ENCODE data around the gene ABCC11. TPM values are rescaled to one million over a fixed set of nuclear protein-coding genes. Genes with fewer than 3 reads are reported as not detected.
A peak's percentile ranks its signal among the peaks of the same experiment; 100 is the strongest.
"Not testable (repeated sequence)": the region's sequence is repeated elsewhere in the genome, so short reads cannot be mapped to it uniquely, and the experiment has no call there.

ABCC11 gene
- total RNA-seq, 4 donors from 2014 or later, result 0.32 to 0.52 TPM; not detected in 2

GRCh38 chr16:48244863-48245195, 2.5 kb downstream of the ABCC11 start:
- TF ChIP-seq POLR2A (IDR thresholded peaks at IDR 0.05), result no peak
- no peak for TF ChIP-seq CTCF (IDR thresholded peaks at IDR 0.05)
- 3 to 4% methylated on average over 8 of the region's 8 CpGs for WGBS, 2 donors
- intact Hi-C loops (cut with DNase I; ENCODE audit: low total_unique reads), result no loop called here
- H3K4me3 ChIP-seq (ENCODE audit: low read depth, poor library complexity, severe bottlenecking), result peak overlapping the region; percentile 81
- DNase-seq (ENCODE audit: low spot score in 2 of 2), result no peak

DNA sequence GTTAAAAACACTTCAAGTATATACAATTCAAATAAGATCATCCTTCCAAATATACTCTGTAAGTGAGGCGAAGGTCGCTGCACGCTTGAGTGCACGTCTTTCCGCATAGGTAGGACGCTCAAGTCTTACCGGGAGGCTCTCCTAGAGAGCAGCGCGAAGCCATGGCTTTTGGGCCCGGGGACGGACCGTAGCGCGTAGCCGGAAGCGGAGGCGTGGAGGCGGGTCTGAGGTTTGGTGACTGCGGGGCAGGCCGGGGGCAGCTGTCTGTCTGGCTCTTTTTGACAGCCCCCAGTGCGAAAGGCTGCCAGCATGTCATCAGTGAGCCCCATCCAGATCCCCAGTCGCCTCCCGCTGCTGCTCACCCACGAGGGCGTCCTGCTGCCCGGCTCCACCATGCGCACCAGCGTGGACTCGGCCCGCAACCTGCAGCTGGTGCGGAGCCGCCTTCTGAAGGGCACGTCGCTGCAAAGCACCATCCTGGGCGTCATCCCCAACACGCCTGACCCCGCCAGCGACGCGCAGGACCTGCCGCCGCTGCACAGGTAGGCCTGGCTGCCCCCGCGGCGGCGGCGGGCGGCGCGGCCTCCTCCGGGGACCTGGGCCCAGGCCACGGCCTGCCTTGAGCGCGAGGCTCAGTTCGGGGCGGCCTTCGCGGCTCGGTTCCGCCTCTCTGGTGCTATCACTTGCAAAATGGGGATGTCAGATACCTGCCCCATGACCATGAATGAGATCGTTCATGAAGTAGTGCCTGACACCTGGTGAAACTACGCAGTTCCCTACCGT, 3.1 kb downstream of the ABCC11 start, which contains the start of gene LONP2:
LONP2 (plus strand) TSS at position 221 of the 783 bp plus-strand sequence; CDS start at position 310, 89 bp downstream.
- intact Hi-C loops (cut with DNase I; ENCODE audit: low total_unique reads), result no loop called here
- TF ChIP-seq CTCF (IDR thresholded peaks at IDR 0.05), result no peak
- TF ChIP-seq POLR2A (IDR thresholded peaks at IDR 0.05), result no peak
- H3K4me3 ChIP-seq (ENCODE audit: low read depth, poor library complexity, severe bottlenecking), result peak within 1 kb of the TSS; percentile 81
- DNase-seq (ENCODE audit: low spot score in 2 of 2), result peak; percentile 86 to 97
- 1% methylated on average over 40 to 43 of the region's 63 CpGs for WGBS, 2 donors

DNA sequence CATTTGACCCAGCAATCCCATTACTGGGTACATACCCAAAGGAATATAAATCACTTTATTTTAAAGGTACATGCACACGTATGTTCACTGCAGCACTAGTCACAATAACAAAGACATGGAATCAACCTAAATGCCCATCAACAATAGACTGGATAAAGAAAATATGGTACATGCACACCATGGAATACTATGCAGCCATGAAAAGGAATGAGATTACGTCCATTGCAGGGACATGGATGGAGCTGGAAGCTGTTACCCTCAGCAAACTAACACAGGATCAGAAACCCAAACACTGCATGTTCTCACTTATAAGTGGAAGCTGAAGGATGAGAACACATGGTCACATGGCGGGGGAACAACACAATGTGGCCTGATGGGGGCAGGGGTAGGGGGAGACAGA, 7.2 kb downstream of the ABCC11 start:
- 92 to 98% methylated on average over 3 of the region's 3 CpGs for WGBS, 2 donors
- intact Hi-C loops (cut with DNase I; ENCODE audit: low total_unique reads); DNase-seq (ENCODE audit: low spot score in 2 of 2); H3K4me3 ChIP-seq (ENCODE audit: low read depth, poor library complexity, severe bottlenecking): not testable (repeated sequence)

DNA sequence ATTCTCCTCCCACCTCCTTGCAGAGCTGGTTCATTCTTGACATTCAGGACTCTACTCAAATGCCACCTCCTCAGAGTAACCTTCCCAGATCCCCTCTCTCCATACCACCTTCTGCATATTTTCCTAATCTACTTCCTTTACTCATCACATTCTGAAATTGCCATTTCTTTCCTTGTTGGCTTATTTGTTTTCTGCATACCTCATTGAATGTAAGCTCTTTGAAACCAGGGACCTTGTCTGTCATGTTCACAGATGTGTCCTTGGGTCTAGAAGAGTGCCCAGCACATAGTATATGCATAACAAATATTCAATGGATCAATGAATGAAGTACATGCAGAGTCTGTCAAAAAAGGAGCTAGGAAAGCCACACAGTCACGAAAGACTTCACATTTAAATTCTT, 11.1 kb downstream of the ABCC11 start:
- DNase-seq (ENCODE audit: low spot score in 2 of 2), result no peak
- 85 to 93% methylated on average over 1 of the region's 1 CpG for WGBS, 2 donors
- H3K4me3 ChIP-seq (ENCODE audit: low read depth, poor library complexity, severe bottlenecking), result no peak overlapping the region
- TF ChIP-seq POLR2A (IDR thresholded peaks at IDR 0.05) (no peak), CTCF (IDR thresholded peaks at IDR 0.05) (no peak)
- intact Hi-C loops (cut with DNase I; ENCODE audit: low total_unique reads), result no loop called here

- WGBS, 2 donors, result 59 to 65% methylated on average over 6 of the region's 6 CpGs
- intact Hi-C loops (cut with DNase I; ENCODE audit: low total_unique reads), result no loop called here
Measured at GRCh38 chr16:48235556-48236136, 11.7 kb downstream of the ABCC11 start.

More at GRCh38 chr16:48235556-48236136, 11.7 kb downstream of the ABCC11 start:
- TF ChIP-seq CTCF (IDR thresholded peaks at IDR 0.05) (no peak), POLR2A (IDR thresholded peaks at IDR 0.05) (no peak)
- no peak overlapping the region for H3K4me3 ChIP-seq (ENCODE audit: low read depth, poor library complexity, severe bottlenecking)
- DNase-seq (ENCODE audit: low spot score in 2 of 2), result no peak

Measured in lower leg skin (tissue), 4 donors.